Keratinocyte (primary cell): ENCODE results near the gene FOXA2. TPM values are rescaled to one million over a fixed set of nuclear protein-coding genes. Genes with fewer than 3 reads are reported as not detected.

Source experiments
- DNase-seq: peaks from one replicate; pipeline ENCODE4 v3.0.0-alpha.2; 2011; ENCODE audit warnings: low read depth, missing footprints, low spot score
- FAIRE-seq: peaks from 2 replicates; lab custom pipeline; 2011; peaks lifted over from hg19 to GRCh38; lab: Jason Lieb, UNC
- H2AFZ ChIP-seq: 2 replicates; pipeline ENCODE4 v1.6.0; 2012; ENCODE audit warnings: low read length, control low read depth, inconsistent platforms; ENCODE audit not compliant: control insufficient read depth
- H3K27ac ChIP-seq: 2 replicates; pipeline ENCODE4 v1.5.1; 2011; ENCODE audit warnings: low read length; ENCODE audit not compliant: control insufficient read depth, insufficient read depth
- H3K27me3 ChIP-seq: 3 replicates; pipeline ENCODE4 v1.6.0; 2011; ENCODE audit warnings: low read length; ENCODE audit not compliant: control insufficient read depth, insufficient read depth; ENCODE audit errors: extremely low read depth
- H3K36me3 ChIP-seq, 2 experiments: 2 replicates in 1 of 2; 3 replicates in 1 of 2; pipeline ENCODE4 v1.5.1; 2011; ENCODE audit warnings: low read length in 2 of 2, mild to moderate bottlenecking in 1 of 2; ENCODE audit not compliant: control insufficient read depth in 2 of 2, insufficient read depth in 2 of 2; ENCODE audit errors: extremely low read depth in 1 of 2
- H3K4me1 ChIP-seq: 3 replicates; pipeline ENCODE4 v1.5.1; 2011; ENCODE audit warnings: low read length; ENCODE audit not compliant: control insufficient read depth, insufficient read depth; ENCODE audit errors: extremely low read depth
- H3K4me2 ChIP-seq: 3 replicates; pipeline ENCODE4 v1.6.0; 2011; ENCODE audit warnings: low read depth, low read length; ENCODE audit not compliant: control insufficient read depth, insufficient read depth; ENCODE audit errors: extremely low read depth
- H3K4me3 ChIP-seq, 3 experiments: fragments of 200-600 bp in 1 of 3; sonication (generic) in 1 of 3; 2 replicates in 2 of 3; 3 replicates in 1 of 3; pipeline ENCODE4 v1.5.1; 2011 to 2016; ENCODE audit warnings: low read length in 3 of 3, mild to moderate bottlenecking in 3 of 3, control low read depth in 2 of 3, inconsistent platforms in 1 of 3, low read depth in 1 of 3, mixed read lengths in 1 of 3, mixed run types in 1 of 3, moderate library complexity in 1 of 3; ENCODE audit not compliant: control insufficient read depth in 2 of 3, insufficient read depth in 2 of 3; ENCODE audit errors: extremely low read depth in 1 of 3
- H3K79me2 ChIP-seq: 2 replicates; pipeline ENCODE4 v1.6.0; 2012; ENCODE audit warnings: low read length; ENCODE audit not compliant: control insufficient read depth, insufficient read depth
- H3K9ac ChIP-seq: 3 replicates; pipeline ENCODE4 v1.6.0; 2011; ENCODE audit warnings: low read length; ENCODE audit not compliant: control insufficient read depth, insufficient read depth; ENCODE audit errors: extremely low read depth
- H3K9me1 ChIP-seq: 3 replicates; pipeline ENCODE4 v1.6.0; 2011; ENCODE audit warnings: low read length; ENCODE audit not compliant: control insufficient read depth, insufficient read depth; ENCODE audit errors: extremely low read depth
- H3K9me3 ChIP-seq: 2 replicates; pipeline ENCODE4 v1.5.1; 2012; ENCODE audit warnings: low read depth, low read length; ENCODE audit not compliant: control insufficient read depth
- H4K20me1 ChIP-seq: 3 replicates; pipeline ENCODE4 v1.6.0; 2011; ENCODE audit warnings: low read length; ENCODE audit not compliant: control insufficient read depth, insufficient read depth; ENCODE audit errors: extremely low read depth
- EZH2 ChIP-seq: IDR thresholded peaks from one replicate; pipeline ENCODE4 v1.6.1; 2012; ENCODE audit warnings: inconsistent platforms, mild to moderate bottlenecking, low read length, moderate library complexity
- dilution Hi-C: fragments of 300-500 bp; cut with MboI; formaldehyde crosslinking; loops from one replicate; pipeline ENCODE4 v1.7.0; 2020; ENCODE audit warnings: low sequenced_read_pairs; ENCODE audit not compliant: extremely low pct_ligation_motif_present
- polyA plus RNA-seq, 5 experiments: library from polyadenylated mRNA; depleted of rRNA in 3 of 5; stranded (reverse) in 3 of 5; stranded (forward) in 1 of 5; unstranded in 1 of 5; fragments of >200 nt; gene quantifications; 1 replicate in 1 of 5; 2 replicates in 3 of 5; 3 replicates in 1 of 5; pipeline versions ENCODE4 v1.2.1 to v1.2.3, GENCODE V29; 2011 to 2012; ENCODE audit warnings: missing spikeins in 2 of 5, low read depth in 1 of 5, low replicate concordance in 1 of 5
- TF ChIP-seq, protein P1 (sequence below), 3 experiments: IDR thresholded peaks in 1 of 3; conservative IDR thresholded peaks in 1 of 3; optimal IDR thresholded peaks in 1 of 3; 2 replicates in 2 of 3; 3 replicates in 1 of 3; pipeline versions ENCODE3 to v1.5.1; 2011; ENCODE audit warnings: low read length in 3 of 3, mild to moderate bottlenecking in 3 of 3, moderate library complexity in 2 of 3, control low read depth in 1 of 3, inconsistent platforms in 1 of 3; ENCODE audit not compliant: insufficient read depth in 2 of 3; ENCODE audit errors: extremely low read depth in 1 of 3

Gene FOXA2
- polyA plus RNA-seq, 1 donor (not counting 4 experiments of a cell fraction or from before 2014, with no cell fraction given): 0.16 TPM

- H3K79me2 ChIP-seq: no peaks in the 10 kb centered on the region
- TF ChIP-seq EZH2: peak; percentile 96
- TF ChIP-seq, protein P1, sequence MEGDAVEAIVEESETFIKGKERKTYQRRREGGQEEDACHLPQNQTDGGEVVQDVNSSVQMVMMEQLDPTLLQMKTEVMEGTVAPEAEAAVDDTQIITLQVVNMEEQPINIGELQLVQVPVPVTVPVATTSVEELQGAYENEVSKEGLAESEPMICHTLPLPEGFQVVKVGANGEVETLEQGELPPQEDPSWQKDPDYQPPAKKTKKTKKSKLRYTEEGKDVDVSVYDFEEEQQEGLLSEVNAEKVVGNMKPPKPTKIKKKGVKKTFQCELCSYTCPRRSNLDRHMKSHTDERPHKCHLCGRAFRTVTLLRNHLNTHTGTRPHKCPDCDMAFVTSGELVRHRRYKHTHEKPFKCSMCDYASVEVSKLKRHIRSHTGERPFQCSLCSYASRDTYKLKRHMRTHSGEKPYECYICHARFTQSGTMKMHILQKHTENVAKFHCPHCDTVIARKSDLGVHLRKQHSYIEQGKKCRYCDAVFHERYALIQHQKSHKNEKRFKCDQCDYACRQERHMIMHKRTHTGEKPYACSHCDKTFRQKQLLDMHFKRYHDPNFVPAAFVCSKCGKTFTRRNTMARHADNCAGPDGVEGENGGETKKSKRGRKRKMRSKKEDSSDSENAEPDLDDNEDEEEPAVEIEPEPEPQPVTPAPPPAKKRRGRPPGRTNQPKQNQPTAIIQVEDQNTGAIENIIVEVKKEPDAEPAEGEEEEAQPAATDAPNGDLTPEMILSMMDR (optimal IDR thresholded peaks at IDR 0.05 in 1 of 3, IDR thresholded peaks at IDR 0.05 in 1 of 3, conservative IDR thresholded peaks at IDR 0.05 in 1 of 3; ENCODE audit: extremely low read depth in 1 of 3, insufficient read depth in 2 of 3, low read length in 3 of 3): no peak
- H3K27me3 ChIP-seq: peaks cover 79% of the 10 kb centered on the region
- H3K27ac ChIP-seq: no peak overlapping the region
- no peaks in the 10 kb centered on the region for H3K9me1 ChIP-seq
- no peak overlapping the region for H2AFZ ChIP-seq
- no peak for DNase-seq
- H3K9ac ChIP-seq: no peak overlapping the region
- dilution Hi-C loops: no loop called here
- H3K36me3 ChIP-seq: no peaks in the 10 kb centered on the region
- H3K9me3 ChIP-seq: no peaks in the 10 kb centered on the region
- peak overlapping the region; percentile 22 for H3K4me2 ChIP-seq
- peaks cover 3% of the 10 kb centered on the region for H3K4me1 ChIP-seq
- no peak for FAIRE-seq
- H3K4me3 ChIP-seq: no peak overlapping the region
- H4K20me1 ChIP-seq: no peaks in the 10 kb centered on the region
Measured at GRCh38 chr20:22577515-22578220, 6.7 kb downstream of the FOXA2 start.

DNA sequence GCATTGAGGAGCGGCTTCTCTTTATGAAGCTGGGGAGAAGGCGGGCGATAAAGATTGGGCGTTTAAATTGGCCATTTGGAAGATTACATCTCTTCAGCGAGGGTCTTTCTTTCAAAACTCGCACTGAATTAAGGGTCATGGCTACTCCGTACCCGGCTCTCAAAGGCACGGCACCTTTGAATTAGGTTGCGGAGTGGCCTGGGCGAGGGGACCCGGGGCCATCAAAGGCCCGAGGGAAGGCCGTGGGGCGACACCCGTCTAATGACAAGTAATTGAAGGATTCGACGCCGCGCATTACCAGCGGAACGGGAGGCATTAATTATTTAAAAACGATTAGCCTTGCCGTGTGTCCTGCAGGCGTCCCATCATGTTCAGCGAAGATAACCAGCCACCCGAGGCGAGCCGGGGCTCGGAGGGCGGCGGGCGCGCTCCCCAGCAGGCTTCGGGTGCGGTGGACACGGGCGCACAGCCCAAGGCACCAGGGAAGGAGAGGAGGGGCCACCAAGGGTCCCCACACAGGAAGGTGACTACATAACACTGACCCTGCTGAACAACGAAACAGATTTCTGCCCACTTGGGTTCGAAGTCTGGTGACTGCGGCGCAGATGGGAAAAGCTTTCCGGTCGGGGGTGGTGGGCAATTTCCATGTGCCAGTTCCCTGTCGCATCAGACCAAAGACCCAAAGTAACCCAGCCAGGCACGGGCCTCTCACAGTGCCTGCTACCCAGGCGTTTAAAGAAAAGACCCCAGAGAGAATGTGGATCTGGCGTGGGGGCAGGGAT is 7.4 kb downstream of the FOXA2 start:
- Histone ChIP-seq H3K4me2 (no peak overlapping the region), H3K79me2 (no peaks in the 10 kb centered on the region), H3K4me3 (no peak overlapping the region), H3K9me3 (no peaks in the 10 kb centered on the region), H4K20me1 (no peaks in the 10 kb centered on the region), H2AFZ (no peak overlapping the region), H3K9ac (no peak overlapping the region), H3K36me3 (no peaks in the 10 kb centered on the region), H3K27ac (no peak overlapping the region), H3K4me1 (peaks cover 3% of the 10 kb centered on the region), H3K9me1 (no peaks in the 10 kb centered on the region), H3K27me3 (peaks cover 78% of the 10 kb centered on the region)
- no peak for TF ChIP-seq EZH2
- TF ChIP-seq, protein P1 (optimal IDR thresholded peaks at IDR 0.05 in 1 of 3, IDR thresholded peaks at IDR 0.05 in 1 of 3, conservative IDR thresholded peaks at IDR 0.05 in 1 of 3; ENCODE audit: extremely low read depth in 1 of 3, insufficient read depth in 2 of 3, low read length in 3 of 3): no peak
- no peak for FAIRE-seq
- dilution Hi-C loops: no loop called here
- no peak for DNase-seq
